Ectodermal cell (in vitro differentiated cells): ENCODE measurements around the gene SLC7A9.
"Not testable (repeated sequence)": the region's sequence is repeated elsewhere in the genome, so short reads cannot be mapped to it uniquely, and the experiment has no call there.

ENCODE experiments used
- H3K27ac ChIP-seq: 2 replicates; pipeline ENCODE4 v1.7.0; 2013; ENCODE audit warnings: mild to moderate bottlenecking, low read depth, low read length; ENCODE audit not compliant: insufficient read depth, poor library complexity, severe bottlenecking
- H3K27me3 ChIP-seq: 2 replicates; pipeline ENCODE4 v1.7.0; 2013; ENCODE audit warnings: mild to moderate bottlenecking, low read length; ENCODE audit not compliant: insufficient read depth, control insufficient read depth, poor library complexity, severe bottlenecking
- H3K36me3 ChIP-seq: one replicate; pipeline ENCODE4 v1.7.0; 2013; ENCODE audit warnings: low read length; ENCODE audit not compliant: control insufficient read depth, insufficient read depth
- H3K4me1 ChIP-seq: one replicate; pipeline ENCODE4 v1.7.0; 2013; ENCODE audit warnings: low read length; ENCODE audit not compliant: control insufficient read depth, insufficient read depth
- H3K4me3 ChIP-seq: 2 replicates; pipeline ENCODE4 v1.7.0; 2013; ENCODE audit warnings: low read depth, low read length, control low read depth; ENCODE audit not compliant: insufficient read depth
- H3K9me3 ChIP-seq: 2 replicates; pipeline ENCODE4 v1.7.0; 2013; ENCODE audit warnings: mild to moderate bottlenecking, low read length, moderate library complexity; ENCODE audit not compliant: control insufficient read depth
- WGBS, 2 experiments: methylation state at CpG; one replicate each; pipeline ENCODE4 v1.1.7; 2013; ENCODE audit warnings: missing lambda C conversion rate in 2 of 2; 5-methylcytosine and 5-hydroxymethylcytosine counted together

SLC7A9 gene

DNA sequence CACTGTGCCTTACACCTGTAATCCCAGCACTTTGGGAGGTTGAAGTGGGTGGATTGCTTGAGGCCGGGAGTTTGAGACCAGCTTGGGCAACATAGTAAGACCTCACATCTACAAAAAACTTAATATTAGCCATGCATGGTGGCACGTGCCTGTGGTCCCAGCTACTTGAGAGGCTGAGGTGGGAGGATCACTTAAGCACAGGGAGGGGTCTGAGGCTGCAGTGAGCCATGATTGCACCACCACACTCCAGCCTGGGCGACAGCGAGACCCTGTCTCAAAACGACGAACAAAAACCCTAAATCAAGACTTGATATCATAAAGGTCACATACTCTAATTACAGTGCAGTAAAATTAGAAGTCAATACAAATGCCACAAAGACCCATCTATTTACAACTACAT lies 17.4 kb downstream of the SLC7A9 start:
- Histone ChIP-seq H3K27me3 (no peaks in the 10 kb centered on the region), H3K27ac (no peak overlapping the region), H3K36me3 (no peaks in the 10 kb centered on the region), H3K9me3 (no peaks in the 10 kb centered on the region), H3K4me1 (no peaks in the 10 kb centered on the region), H3K4me3 (no peak overlapping the region)
- WGBS, 2 experiments, result 89 to 95% methylated on average over 5 to 6 of the region's 6 CpGs

- not testable (repeated sequence) for H3K36me3 ChIP-seq, H3K4me1 ChIP-seq, H3K9me3 ChIP-seq, H3K27ac ChIP-seq, H3K4me3 ChIP-seq, H3K27me3 ChIP-seq
- WGBS, 2 experiments, result no CpG with 5 or more reads among the region's 2 CpGs
Measured at GRCh38 chr19:32848035-32848434, 21.5 kb downstream of the SLC7A9 start.

- Histone ChIP-seq H3K27ac (no peak overlapping the region), H3K4me1 (no peaks in the 10 kb centered on the region), H3K27me3 (no peaks in the 10 kb centered on the region), H3K36me3 (no peaks in the 10 kb centered on the region), H3K4me3 (no peak overlapping the region), H3K9me3 (no peaks in the 10 kb centered on the region)
- WGBS, 2 experiments, result 96 to 97% methylated on average over 19 of the region's 19 CpGs
Measured at GRCh38 chr19:32843716-32844245, 25.8 kb downstream of the SLC7A9 start.

- H3K9me3 ChIP-seq, result no peaks in the 10 kb centered on the region
- H3K4me1 ChIP-seq, result no peaks in the 10 kb centered on the region
- no peak overlapping the region for H3K4me3 ChIP-seq
- H3K36me3 ChIP-seq, result no peaks in the 10 kb centered on the region
- H3K27ac ChIP-seq, result no peak overlapping the region
- H3K27me3 ChIP-seq, result no peaks in the 10 kb centered on the region
- 93 to 95% methylated on average over 7 to 8 of the region's 8 CpGs for whole genome bisulfite sequencing, 2 experiments
Measured at GRCh38 chr19:32842061-32842460, 27.5 kb downstream of the SLC7A9 start.

- Histone ChIP-seq H3K27ac (no peak overlapping the region), H3K4me1 (no peaks in the 10 kb centered on the region)
- WGBS, 2 experiments, result 93 to 95% methylated on average over 7 of the region's 7 CpGs
Measured at GRCh38 chr19:32837531-32837930, 32.0 kb downstream of the SLC7A9 start.

DNA sequence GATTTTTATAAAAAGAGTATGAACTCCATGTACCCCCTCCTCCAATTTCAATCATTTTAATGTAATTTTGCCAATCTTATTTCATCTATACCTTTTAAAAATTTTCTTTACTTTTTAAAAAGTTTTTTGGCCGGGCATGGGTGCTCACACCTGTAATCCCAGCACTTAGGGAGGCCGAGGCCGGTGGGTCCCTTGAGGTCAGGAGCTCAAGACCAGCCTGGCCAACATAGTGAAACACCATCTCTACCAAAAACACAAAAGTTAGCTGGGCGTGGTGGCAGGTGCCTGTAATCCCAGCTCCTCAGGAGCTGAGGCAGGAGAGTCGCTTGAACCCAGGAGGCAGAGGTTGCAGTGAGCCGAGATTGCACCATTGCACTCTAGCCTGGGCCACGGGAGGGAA lies 36.2 kb downstream of the SLC7A9 start:
- not testable (repeated sequence) for H3K27me3 ChIP-seq, H3K9me3 ChIP-seq
- 93 to 95% methylated on average over 7 of the region's 7 CpGs for WGBS, 2 experiments

More at GRCh38 chr19:32837531-32837930, 32.0 kb downstream of the SLC7A9 start:
- Histone ChIP-seq H3K27me3 (no peaks in the 10 kb centered on the region), H3K9me3 (no peaks in the 10 kb centered on the region), H3K4me3 (no peak overlapping the region), H3K36me3 (no peaks in the 10 kb centered on the region)

GRCh38 chr19:32832825-32833224 lies 36.7 kb downstream of the SLC7A9 start:
- 95 to 96% methylated on average over 7 of the region's 7 CpGs for WGBS, 2 experiments

More for the DNA sequence above, 36.2 kb downstream of the SLC7A9 start:
- not testable (repeated sequence) for H3K36me3 ChIP-seq, H3K4me1 ChIP-seq, H3K27ac ChIP-seq, H3K4me3 ChIP-seq

GRCh38 chr19:32832094-32832493 lies 37.5 kb downstream of the SLC7A9 start:
- H3K27ac ChIP-seq, result not testable (repeated sequence)

More at GRCh38 chr19:32832825-32833224, 36.7 kb downstream of the SLC7A9 start:
- H3K36me3 ChIP-seq, H3K4me1 ChIP-seq, H3K27ac ChIP-seq, H3K4me3 ChIP-seq, H3K9me3 ChIP-seq, H3K27me3 ChIP-seq: not testable (repeated sequence)

DNA sequence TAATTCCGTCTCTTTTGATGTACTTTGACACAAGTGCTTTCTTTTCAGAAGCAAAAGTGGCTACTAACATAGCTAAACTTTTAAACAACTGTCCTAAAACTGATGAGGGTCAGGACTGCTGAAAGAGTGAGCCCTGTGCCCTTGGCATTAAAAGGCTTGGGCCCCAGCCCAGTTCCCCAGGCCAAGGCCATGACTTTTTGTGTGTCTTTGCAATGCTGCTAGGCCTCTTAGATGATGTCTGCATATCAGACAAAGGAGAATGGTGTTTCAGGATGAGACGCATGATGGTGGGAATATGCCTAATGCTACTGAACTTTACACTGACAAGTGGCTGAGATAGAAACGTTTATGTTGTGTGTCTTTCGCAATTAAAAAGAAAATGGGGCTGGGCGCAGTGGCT lies 38.0 kb downstream of the SLC7A9 start:
- Histone ChIP-seq H3K4me3 (no peak overlapping the region), H3K36me3 (no peaks in the 10 kb centered on the region), H3K4me1 (no peaks in the 10 kb centered on the region), H3K27ac (no peak overlapping the region), H3K9me3 (no peaks in the 10 kb centered on the region), H3K27me3 (no peaks in the 10 kb centered on the region)
- 96 to 97% methylated on average over 5 of the region's 5 CpGs for WGBS, 2 experiments

More at GRCh38 chr19:32832094-32832493, 37.5 kb downstream of the SLC7A9 start:
- H3K4me1 ChIP-seq, H3K27me3 ChIP-seq, H3K9me3 ChIP-seq, H3K36me3 ChIP-seq, H3K4me3 ChIP-seq: not testable (repeated sequence)
- 95% methylated on average over 12 of the region's 12 CpGs for WGBS, 2 experiments

DNA sequence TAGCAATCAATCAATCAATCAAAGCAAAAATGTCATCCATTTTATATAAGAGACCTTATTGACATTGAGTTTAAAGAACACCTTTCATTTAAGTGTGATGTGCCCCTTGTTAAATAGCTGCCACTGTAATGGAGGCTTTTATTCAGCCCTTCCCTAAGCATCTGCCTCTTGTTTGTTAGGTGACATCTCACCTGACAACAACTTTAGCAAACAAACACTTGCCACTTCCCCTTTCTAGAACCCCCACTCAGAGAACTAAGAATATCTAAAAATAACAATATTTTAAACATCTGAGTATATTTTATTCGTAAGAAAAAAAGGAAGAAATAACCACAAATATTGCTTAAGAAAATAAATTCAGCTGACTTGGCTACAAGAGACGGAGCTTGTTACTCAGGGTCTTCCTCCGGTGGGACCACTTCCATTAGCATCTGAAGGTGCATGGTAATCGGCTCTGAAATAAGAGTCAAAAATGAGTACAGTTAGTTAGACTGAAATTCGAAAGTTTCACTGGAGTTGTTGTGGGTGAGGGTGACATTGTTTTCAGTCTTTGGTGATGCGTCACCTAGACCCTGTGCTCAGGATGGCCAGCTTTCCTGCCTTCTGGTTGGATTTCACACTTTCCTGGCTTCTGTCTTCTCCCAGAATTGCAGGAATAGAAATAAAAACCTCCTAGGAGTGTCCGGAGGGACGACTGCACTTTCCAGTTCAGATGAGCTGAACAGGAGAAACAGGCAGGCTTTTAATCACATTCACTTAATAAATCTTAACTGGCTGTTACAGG lies 39.1 kb downstream of the SLC7A9 start:
- 92 to 96% methylated on average over 7 of the region's 8 CpGs for WGBS, 2 experiments
- Histone ChIP-seq H3K36me3 (no peaks in the 10 kb centered on the region), H3K9me3 (no peaks in the 10 kb centered on the region), H3K27ac (no peak overlapping the region), H3K4me1 (peaks cover under 1% of the 10 kb centered on the region), H3K4me3 (no peak overlapping the region), H3K27me3 (no peaks in the 10 kb centered on the region)
